Tibial nerve (tissue), 4 donors: ENCODE measurements around the gene FAM193A.

Experiments
- CTCF ChIP-seq, 5 experiments: fragments of 200-600 bp in 3 of 5; fragments of 450-650 bp in 2 of 5; sonication (generic) in 3 of 5; IDR thresholded peaks; one replicate each; pipeline ENCODE4 v1.5.1; 2016 to 2019; ENCODE audit warnings: antibody characterized with exemption in 5 of 5, mild to moderate bottlenecking in 3 of 5, moderate library complexity in 2 of 5
- EP300 ChIP-seq, 2 donors: sonication (generic); formaldehyde crosslinking; IDR thresholded peaks; one replicate each; pipeline ENCODE4 v1.6.1; 2017; ENCODE audit warnings: antibody characterized with exemption in 2 of 2, mild to moderate bottlenecking in 1 of 2

- TF ChIP-seq CTCF (IDR thresholded peaks at IDR 0.05) (no peak), EP300 (IDR thresholded peaks at IDR 0.05) (no peak)
These were observed 134.9 kb downstream of the FAM193A start for GRCh38 chr4:2671267-2671895.
